Muscle of leg (tissue), 11 donors: ENCODE measurements around the gene ADAMTS2. TPM values are rescaled to one million over a fixed set of nuclear protein-coding genes. Genes with fewer than 3 reads are reported as not detected.

Source experiments
- DNase-seq: peaks from one replicate; pipeline ENCODE4 v3.0.0; 2013
- H3K27ac ChIP-seq: one replicate; pipeline ENCODE4 v1.5.1; 2013; ENCODE audit warnings: mild to moderate bottlenecking, low read length, control low read depth
- H3K27me3 ChIP-seq: one replicate; pipeline ENCODE4 v1.6.1; 2013; ENCODE audit warnings: low read length; ENCODE audit not compliant: control insufficient read depth, insufficient read depth
- H3K36me3 ChIP-seq: one replicate; pipeline ENCODE4 v1.6.1; 2013; ENCODE audit warnings: low read length; ENCODE audit not compliant: control insufficient read depth, insufficient read depth
- H3K4me1 ChIP-seq: one replicate; pipeline ENCODE4 v1.6.1; 2013; ENCODE audit warnings: low read length; ENCODE audit not compliant: control insufficient read depth, insufficient read depth
- H3K4me3 ChIP-seq: one replicate; pipeline ENCODE4 v1.5.1; 2013; ENCODE audit warnings: low read length, control low read depth
- H3K9me3 ChIP-seq: replicated peaks from 2 replicates; pipeline ENCODE4 v1.6.1; 2013; ENCODE audit warnings: low read depth, low read length; ENCODE audit not compliant: control insufficient read depth
- WGBS: methylation state at CpG from one replicate; pipeline ENCODE4 v1.1.5; 2013; ENCODE audit warnings: missing lambda C conversion rate; ENCODE audit not compliant: insufficient coverage; 5-methylcytosine and 5-hydroxymethylcytosine counted together
- polyA plus RNA-seq, 8 donors: library from polyadenylated mRNA; unstranded; fragments of 120-200 nt; gene quantifications; one replicate each; pipeline versions ENCODE4 v1.2.1 to v1.2.3, GENCODE V29; 2013; ENCODE audit warnings: inconsistent platforms in 1 of 8, low replicate concordance in 1 of 8; ENCODE audit not compliant: insufficient read length in 8 of 8, insufficient read depth in 1 of 8
- total RNA-seq: library from RNA; stranded (reverse); fragments of 120-200 nt; gene quantifications from one replicate; pipeline ENCODE4 v1.2.4, GENCODE V29; 2013

Gene ADAMTS2
- total and polyA plus RNA-seq, 9 donors = 21.3 to 46.3 (median 34.2) TPM

DNA sequence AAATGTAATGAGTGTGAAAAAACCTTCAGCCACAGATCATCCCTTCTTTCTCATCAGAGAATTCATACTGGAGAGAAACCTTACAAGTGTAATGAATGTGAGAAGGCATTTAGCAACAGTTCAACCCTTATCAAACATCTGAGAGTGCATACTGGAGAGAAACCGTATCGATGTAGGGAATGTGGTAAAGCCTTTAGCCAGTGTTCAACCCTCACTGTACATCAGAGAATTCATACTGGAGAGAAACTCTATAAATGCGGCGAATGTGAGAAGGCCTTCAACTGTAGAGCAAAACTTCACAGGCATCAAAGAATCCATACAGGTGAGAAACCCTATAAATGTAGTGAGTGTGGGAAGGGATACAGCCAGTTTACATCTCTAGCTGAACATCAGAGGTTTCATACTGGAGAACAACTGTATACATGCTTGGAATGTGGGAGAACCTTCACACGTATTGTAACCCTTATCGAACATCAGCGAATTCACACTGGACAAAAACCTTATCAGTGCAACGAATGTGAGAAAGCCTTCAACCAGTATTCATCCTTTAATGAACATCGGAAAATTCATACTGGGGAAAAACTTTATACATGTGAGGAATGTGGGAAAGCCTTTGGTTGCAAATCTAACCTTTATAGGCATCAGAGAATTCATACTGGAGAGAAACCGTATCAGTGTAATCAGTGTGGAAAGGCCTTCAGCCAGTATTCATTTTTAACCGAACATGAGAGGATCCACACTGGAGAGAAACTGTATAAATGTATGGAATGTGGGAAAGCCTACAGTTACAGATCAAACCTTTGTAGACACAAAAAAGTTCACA is 265.9 kb downstream of the ADAMTS2 start:
- Histone ChIP-seq H3K36me3 (peaks cover 50% of the 10 kb centered on the region), H3K4me1 (no peaks in the 10 kb centered on the region), H3K27me3 (no peaks in the 10 kb centered on the region), H3K4me3 (no peak overlapping the region), H3K27ac (no peak overlapping the region), H3K9me3 (peaks cover 90% of the 10 kb centered on the region)
- WGBS = 87% methylated on average over 3 of the region's 11 CpGs
- no peak for DNase-seq

DNA sequence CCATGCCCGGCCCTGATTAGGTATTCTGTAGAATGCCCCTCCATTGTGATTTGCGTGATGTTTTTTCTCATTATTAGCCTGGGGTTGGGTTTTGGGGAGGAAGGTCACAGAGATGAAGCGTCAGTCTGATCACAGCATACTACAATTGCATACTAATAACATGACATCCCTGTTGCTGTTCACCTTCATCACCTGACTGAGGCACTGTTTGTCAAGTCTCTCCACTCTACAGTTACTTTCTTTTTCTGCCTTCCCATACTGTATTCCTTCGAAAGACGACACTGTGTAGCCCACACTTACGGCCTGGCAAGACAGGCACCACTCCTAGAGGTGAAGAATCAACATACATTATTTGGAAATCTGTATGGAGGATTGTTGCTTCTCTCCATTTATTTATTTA is 279.6 kb downstream of the ADAMTS2 start:
- Histone ChIP-seq H3K9me3 (peaks cover 53% of the 10 kb centered on the region), H3K4me1 (peaks cover 10% of the 10 kb centered on the region), H3K27ac (no peak overlapping the region), H3K27me3 (no peaks in the 10 kb centered on the region), H3K36me3 (peaks cover 54% of the 10 kb centered on the region), H3K4me3 (no peak overlapping the region)
- no peak for DNase-seq
- no CpG with 5 or more reads among the region's 6 CpGs for WGBS

- Histone ChIP-seq H3K4me1 (peaks cover 11% of the 10 kb centered on the region), H3K27ac (peak overlapping the region; percentile 73), H3K27me3 (no peaks in the 10 kb centered on the region), H3K9me3 (peaks cover 19% of the 10 kb centered on the region), H3K4me3 (peak overlapping the region; percentile 73), H3K36me3 (peaks cover 30% of the 10 kb centered on the region)
- DNase-seq = peak; percentile 16
- WGBS = 80% methylated on average over 16 of the region's 19 CpGs
These were observed 284.2 kb downstream of the ADAMTS2 start for GRCh38 chr5:179061025-179061424.

Other genes starting within 250 kb of the ADAMTS2 start
- gene RUFY1, start 205.1 kb upstream of the ADAMTS2 start, total RNA-seq = 30.9 TPM
- 10 to 100 TPM; 33.3 to 41.0 (median 36.4) TPM for gene RUFY1, start 205.1 kb upstream of the ADAMTS2 start, polyA plus RNA-seq